ENCODE data around the gene KCNG4. TPM values are rescaled to one million over a fixed set of nuclear protein-coding genes. Genes with fewer than 3 reads are reported as not detected.
A peak's percentile ranks its signal among the peaks of the same experiment; 100 is the strongest.

KCNG4 gene
- total RNA-seq, 2 donors from 2014 or later: not detected

DNA sequence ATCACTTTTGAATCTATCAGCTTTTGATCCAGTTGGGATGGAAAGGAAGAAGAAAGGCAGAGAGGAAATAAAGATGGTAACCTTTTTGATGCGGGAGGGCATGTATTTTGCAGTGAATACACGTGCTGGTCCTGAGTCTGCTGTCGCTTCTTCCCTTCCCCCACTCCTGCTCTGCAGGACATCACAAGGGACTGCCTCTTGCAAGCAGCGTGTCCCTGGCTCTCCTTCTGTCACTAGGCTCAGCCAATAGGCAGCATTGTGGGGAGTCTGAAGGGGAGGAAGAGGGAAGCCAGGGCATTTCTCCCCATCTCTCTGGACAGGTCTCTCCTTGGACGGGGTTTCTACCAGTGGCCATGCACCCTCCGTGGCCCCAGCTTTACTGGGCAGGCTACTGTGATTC lies 39.2 kb upstream of the KCNG4 start:
- H3K4me3 ChIP-seq: no peak overlapping the region
- TF ChIP-seq POLR2A (IDR thresholded peaks at IDR 0.05) (no peak), POLR2AphosphoS5 (IDR thresholded peaks at IDR 0.05) (no peak)
- TF ChIP-seq, protein P1, sequence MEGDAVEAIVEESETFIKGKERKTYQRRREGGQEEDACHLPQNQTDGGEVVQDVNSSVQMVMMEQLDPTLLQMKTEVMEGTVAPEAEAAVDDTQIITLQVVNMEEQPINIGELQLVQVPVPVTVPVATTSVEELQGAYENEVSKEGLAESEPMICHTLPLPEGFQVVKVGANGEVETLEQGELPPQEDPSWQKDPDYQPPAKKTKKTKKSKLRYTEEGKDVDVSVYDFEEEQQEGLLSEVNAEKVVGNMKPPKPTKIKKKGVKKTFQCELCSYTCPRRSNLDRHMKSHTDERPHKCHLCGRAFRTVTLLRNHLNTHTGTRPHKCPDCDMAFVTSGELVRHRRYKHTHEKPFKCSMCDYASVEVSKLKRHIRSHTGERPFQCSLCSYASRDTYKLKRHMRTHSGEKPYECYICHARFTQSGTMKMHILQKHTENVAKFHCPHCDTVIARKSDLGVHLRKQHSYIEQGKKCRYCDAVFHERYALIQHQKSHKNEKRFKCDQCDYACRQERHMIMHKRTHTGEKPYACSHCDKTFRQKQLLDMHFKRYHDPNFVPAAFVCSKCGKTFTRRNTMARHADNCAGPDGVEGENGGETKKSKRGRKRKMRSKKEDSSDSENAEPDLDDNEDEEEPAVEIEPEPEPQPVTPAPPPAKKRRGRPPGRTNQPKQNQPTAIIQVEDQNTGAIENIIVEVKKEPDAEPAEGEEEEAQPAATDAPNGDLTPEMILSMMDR (IDR thresholded peaks at IDR 0.05): no peak
- no peaks in the 10 kb centered on the region for H3K4me1 ChIP-seq (replicated peaks)
- H3K27me3 ChIP-seq (replicated peaks; ENCODE audit: insufficient read depth): no peaks in the 10 kb centered on the region
- 66% methylated on average over 6 of the region's 6 CpGs for WGBS
- H3K9me3 ChIP-seq: no peaks in the 10 kb centered on the region
- H3K27ac ChIP-seq: peak overlapping the region in 1 of 2 donors; percentile 24
- no peaks in the 10 kb centered on the region for H3K36me3 ChIP-seq
- intact Hi-C loops (cut with DNase I): loop anchor here (5.0 kb wide), 1 partner anchor 33 kb away; no protein-coding TSS in a partner anchor
- DNase-seq (ENCODE audit: low spot score): no peak

DNA sequence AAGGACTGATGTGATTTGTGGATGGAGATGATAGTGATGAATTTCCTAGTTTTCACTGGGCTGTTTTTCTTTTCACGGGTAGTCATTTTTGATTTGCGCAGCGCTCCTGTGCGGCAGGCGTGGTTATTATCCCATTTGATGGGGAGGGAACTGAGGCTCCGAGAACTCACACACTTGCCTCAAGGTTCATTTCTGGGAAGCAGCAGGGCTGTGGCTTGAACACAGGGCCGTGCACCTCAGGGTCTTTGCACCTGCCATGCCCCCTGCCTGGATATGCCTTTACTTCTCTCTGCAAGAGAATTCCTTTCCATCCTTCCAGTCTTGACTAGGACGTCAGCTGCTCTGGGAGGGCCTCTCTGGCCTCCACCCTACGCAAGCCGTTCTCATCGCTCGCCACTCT lies 38.5 kb upstream of the KCNG4 start:
- TF ChIP-seq POLR2A (IDR thresholded peaks at IDR 0.05): no peak
- TF ChIP-seq, protein P1 (IDR thresholded peaks at IDR 0.05): no peak
- TF ChIP-seq POLR2AphosphoS5 (IDR thresholded peaks at IDR 0.05): no peak
- intact Hi-C loops (cut with DNase I): loop anchor here (5.0 kb wide), 1 partner anchor 34 kb away; no protein-coding TSS in a partner anchor
- no peaks in the 10 kb centered on the region for H3K36me3 ChIP-seq
- H3K4me3 ChIP-seq: no peak overlapping the region
- no peaks in the 10 kb centered on the region for H3K27me3 ChIP-seq (replicated peaks; ENCODE audit: insufficient read depth)
- DNase-seq (ENCODE audit: low spot score): no peak
- H3K4me1 ChIP-seq (replicated peaks): no peaks in the 10 kb centered on the region
- WGBS: 93% methylated on average over 12 of the region's 12 CpGs
- peak overlapping the region in 1 of 2 donors; percentile 24 for H3K27ac ChIP-seq
- H3K9me3 ChIP-seq: no peaks in the 10 kb centered on the region

DNA sequence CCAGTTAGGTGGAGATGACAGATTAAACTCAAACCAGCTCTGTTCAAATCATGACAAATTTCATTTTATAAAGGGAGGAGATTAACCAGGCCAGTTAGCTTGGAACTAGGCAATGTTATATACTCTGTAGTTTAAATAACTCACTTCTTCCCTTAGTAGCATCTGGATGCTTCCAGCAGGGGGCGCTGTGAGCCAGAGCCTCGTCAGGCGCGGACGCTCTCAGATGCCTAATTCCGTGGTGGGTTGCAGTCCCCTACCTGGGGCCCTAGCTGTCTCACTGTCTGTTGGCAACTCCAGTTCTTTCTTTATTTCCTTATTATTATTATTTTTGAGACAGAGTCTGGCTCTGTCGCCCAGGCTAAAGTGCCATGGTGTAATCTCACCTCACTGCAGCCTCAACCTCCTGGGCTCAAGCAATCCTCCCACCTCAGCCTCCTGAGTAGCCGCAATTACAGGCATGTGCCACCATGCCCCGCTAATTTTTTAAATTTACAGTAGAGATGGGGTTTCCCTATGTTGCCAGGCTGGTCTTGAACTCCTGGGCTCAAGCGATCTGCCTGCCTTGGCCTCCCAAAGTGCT lies 37.5 kb upstream of the KCNG4 start:
- TF ChIP-seq, protein P1 (IDR thresholded peaks at IDR 0.05): peak; percentile 78 to 89 (median 84)
- TF ChIP-seq POLR2AphosphoS5 (IDR thresholded peaks at IDR 0.05) (peak; percentile 42), POLR2A (IDR thresholded peaks at IDR 0.05) (no peak)
- intact Hi-C loops (cut with DNase I): loop anchor here (2.0 to 5.0 kb wide), 2 partner anchors 35 to 205 kb away; no protein-coding TSS in a partner anchor

DNA sequence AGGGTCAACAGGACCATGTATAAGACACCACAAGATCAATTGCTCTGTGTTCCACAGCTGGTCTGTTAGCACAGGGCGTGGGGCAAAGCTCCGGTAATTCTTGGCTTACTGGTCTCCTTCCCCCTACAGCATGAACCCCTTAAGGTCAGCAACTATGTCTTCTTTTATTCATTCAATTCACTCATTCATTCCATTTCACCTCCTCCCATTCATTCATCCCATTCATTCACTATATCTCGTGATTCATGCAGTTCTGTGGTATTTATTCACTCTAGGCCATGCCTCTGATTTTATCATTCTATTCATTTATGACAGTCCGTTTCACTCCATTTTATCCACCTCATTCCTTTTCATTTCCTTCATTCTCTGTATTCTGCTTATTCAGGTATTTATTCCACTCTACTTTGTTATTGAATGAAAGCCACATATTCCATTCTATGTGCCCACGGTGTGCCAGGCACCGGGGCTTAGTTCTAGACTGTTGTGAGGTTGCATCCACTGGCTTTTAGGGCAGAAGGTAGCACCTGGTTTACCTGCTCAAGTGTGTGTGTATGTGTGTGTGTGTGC lies 35.9 kb upstream of the KCNG4 start:
- H3K36me3 ChIP-seq: no peaks in the 10 kb centered on the region
- no peak overlapping the region for H3K27ac ChIP-seq
- no peak for DNase-seq (ENCODE audit: low spot score)
- TF ChIP-seq POLR2A (IDR thresholded peaks at IDR 0.05) (no peak), POLR2AphosphoS5 (IDR thresholded peaks at IDR 0.05) (no peak)
- TF ChIP-seq, protein P1 (IDR thresholded peaks at IDR 0.05): no peak
- H3K4me1 ChIP-seq (replicated peaks): no peaks in the 10 kb centered on the region
- 83% methylated on average over 6 of the region's 6 CpGs for WGBS
- no peak overlapping the region for H3K4me3 ChIP-seq
- no peaks in the 10 kb centered on the region for H3K27me3 ChIP-seq (replicated peaks; ENCODE audit: insufficient read depth)
- no peaks in the 10 kb centered on the region for H3K9me3 ChIP-seq
- intact Hi-C loops (cut with DNase I): loop anchor here (2.0 to 5.0 kb wide), 2 partner anchors 37 to 207 kb away; no protein-coding TSS in a partner anchor

More for the DNA sequence above, 37.5 kb upstream of the KCNG4 start:
- 37% methylated on average over 10 of the region's 10 CpGs for WGBS
- Histone ChIP-seq H3K4me1 (replicated peaks) (no peaks in the 10 kb centered on the region), H3K27me3 (replicated peaks; ENCODE audit: insufficient read depth) (no peaks in the 10 kb centered on the region), H3K9me3 (no peaks in the 10 kb centered on the region), H3K36me3 (no peaks in the 10 kb centered on the region), H3K27ac (no peak overlapping the region), H3K4me3 (no peak overlapping the region)
- DNase-seq (ENCODE audit: low spot score): peak; percentile 67

DNA sequence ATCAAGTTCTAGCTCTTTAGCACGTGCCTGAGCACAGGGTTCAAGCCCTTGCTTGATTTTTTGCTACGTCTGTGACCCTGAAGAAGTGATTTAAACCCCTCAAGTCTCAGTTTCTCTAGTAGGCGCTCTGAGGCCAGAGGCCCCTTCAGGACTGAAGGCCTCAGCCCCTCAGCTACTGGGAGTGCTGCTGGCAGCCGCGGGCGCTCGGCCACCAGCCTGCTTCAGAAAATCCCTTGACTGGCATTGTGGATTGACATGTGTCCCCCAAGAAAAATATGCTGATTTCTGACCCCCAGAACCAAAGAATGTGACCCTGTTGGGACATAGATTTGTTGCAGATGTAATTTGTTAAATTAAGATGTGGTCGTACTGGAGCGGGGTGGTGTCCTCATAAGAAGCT lies 34.7 kb upstream of the KCNG4 start:
- Histone ChIP-seq H3K27me3 (replicated peaks; ENCODE audit: insufficient read depth) (no peaks in the 10 kb centered on the region), H3K4me1 (replicated peaks) (no peaks in the 10 kb centered on the region), H3K36me3 (no peaks in the 10 kb centered on the region), H3K9me3 (no peaks in the 10 kb centered on the region), H3K27ac (no peak overlapping the region), H3K4me3 (no peak overlapping the region)
- WGBS: 97% methylated on average over 9 of the region's 9 CpGs
- DNase-seq (ENCODE audit: low spot score): no peak
- intact Hi-C loops (cut with DNase I): no loop called here
- TF ChIP-seq POLR2A (IDR thresholded peaks at IDR 0.05) (no peak), POLR2AphosphoS5 (IDR thresholded peaks at IDR 0.05) (no peak)
- TF ChIP-seq, protein P1 (IDR thresholded peaks at IDR 0.05): no peak
